GM15510 (cell line): Measurements from ENCODE around the gene STIM2.

Experiments used
- POLR2A ChIP-seq: IDR thresholded peaks from 3 replicates; pipeline ENCODE4 v1.6.1; 2011; ENCODE audit warnings: borderline replicate concordance; ENCODE audit not compliant: insufficient read length; ENCODE audit errors: extremely low read depth

Gene STIM2

GRCh38 chr4:26858947-26859401, 1.7 kb upstream of the STIM2 start:
- no peak for TF ChIP-seq POLR2A

- no peak for TF ChIP-seq POLR2A
These were observed 882 bp upstream of the STIM2 start for GRCh38 chr4:26859762-26860156.

- no peak for TF ChIP-seq POLR2A
These were observed 337 bp downstream of the STIM2 start for GRCh38 chr4:26860922-26861433.

GRCh38 chr4:26861434-26862186, 969 bp downstream of the STIM2 start:
- TF ChIP-seq POLR2A = peak; percentile 48

GRCh38 chr4:26862381-26862915, 1.8 kb downstream of the STIM2 start:
- TF ChIP-seq POLR2A = no peak

- TF ChIP-seq POLR2A = no peak
These were observed 2.9 kb downstream of the STIM2 start for GRCh38 chr4:26863512-26863911.

GRCh38 chr4:26864899-26865298, 4.3 kb downstream of the STIM2 start:
- no peak for TF ChIP-seq POLR2A

- no peak for TF ChIP-seq POLR2A
These were observed 5.6 kb downstream of the STIM2 start for GRCh38 chr4:26866203-26866602.

GRCh38 chr4:26866781-26867180, 6.1 kb downstream of the STIM2 start:
- TF ChIP-seq POLR2A = no peak

GRCh38 chr4:26867914-26868684, 7.5 kb downstream of the STIM2 start:
- no peak for TF ChIP-seq POLR2A

- TF ChIP-seq POLR2A = no peak
These were observed 10.1 kb downstream of the STIM2 start for GRCh38 chr4:26870576-26871262.

GRCh38 chr4:26871611-26872010, 11.0 kb downstream of the STIM2 start:
- TF ChIP-seq POLR2A = no peak

- TF ChIP-seq POLR2A = no peak
These were observed 12.9 kb downstream of the STIM2 start for GRCh38 chr4:26873391-26874026.

- no peak for TF ChIP-seq POLR2A
These were observed 13.5 kb downstream of the STIM2 start for GRCh38 chr4:26874110-26874509.

GRCh38 chr4:26877406-26877805, 16.8 kb downstream of the STIM2 start:
- TF ChIP-seq POLR2A = no peak

- no peak for TF ChIP-seq POLR2A
These were observed 17.3 kb downstream of the STIM2 start for GRCh38 chr4:26877961-26878360.
